GM19372 (cell line): ENCODE measurements around the gene PKM.
"Not testable (repeated sequence)": the region's sequence is repeated elsewhere in the genome, so short reads cannot be mapped to it uniquely, and the experiment has no call there.

Source experiments
- ATAC-seq: cut with Tn5 transposase; IDR thresholded peaks from one replicate; pipeline ENCODE4 v1.9.1; 2021; ENCODE audit warnings: mild to moderate bottlenecking, low read depth, moderate library complexity; ENCODE audit not compliant: unreplicated experiment

The PKM gene

GRCh38 chr15:72179950-72180581, 50.9 kb downstream of the PKM start:
- ATAC-seq = no peak

GRCh38 chr15:72178976-72179585, 51.9 kb downstream of the PKM start:
- no peak for ATAC-seq

- no peak for ATAC-seq
Measured at GRCh38 chr15:72176743-72177142, 54.2 kb downstream of the PKM start.

- no peak for ATAC-seq
Measured at GRCh38 chr15:72176159-72176558, 54.8 kb downstream of the PKM start.

- ATAC-seq = no peak
Measured at GRCh38 chr15:72175186-72176044, 55.6 kb downstream of the PKM start.

- ATAC-seq = no peak
Measured at GRCh38 chr15:72174551-72175165, 56.3 kb downstream of the PKM start.

- no peak for ATAC-seq
Measured at GRCh38 chr15:72173864-72174550, 57.0 kb downstream of the PKM start.

GRCh38 chr15:72173401-72173800, 57.6 kb downstream of the PKM start:
- ATAC-seq = no peak

GRCh38 chr15:72172796-72173195, 58.2 kb downstream of the PKM start:
- ATAC-seq = no peak

GRCh38 chr15:72171978-72172377, 59.0 kb downstream of the PKM start:
- not testable (repeated sequence) for ATAC-seq

- no peak for ATAC-seq
Measured at GRCh38 chr15:72170691-72171090, 60.3 kb downstream of the PKM start.

GRCh38 chr15:72169921-72170611, 60.9 kb downstream of the PKM start:
- no peak for ATAC-seq

GRCh38 chr15:72169236-72169920, 61.6 kb downstream of the PKM start:
- no peak for ATAC-seq

GRCh38 chr15:72168808-72169190, 62.2 kb downstream of the PKM start:
- ATAC-seq = no peak

- no peak for ATAC-seq
Measured at GRCh38 chr15:72168131-72168807, 62.7 kb downstream of the PKM start.

GRCh38 chr15:72167445-72167844, 63.5 kb downstream of the PKM start:
- ATAC-seq = no peak

- ATAC-seq = no peak
Measured at GRCh38 chr15:72166716-72167417, 64.1 kb downstream of the PKM start.

- ATAC-seq = no peak
Measured at GRCh38 chr15:72163719-72164118, 67.3 kb downstream of the PKM start.
